Endothelial cell of umbilical vein (primary cell): ENCODE measurements around the gene OSTC. TPM values are rescaled to one million over a fixed set of nuclear protein-coding genes. Genes with fewer than 3 reads are reported as not detected.

Experiments used
- BruUV-seq: library from RNA; stranded (reverse); fragments of 400-500 nt; replicated peaks from 2 replicates; lab custom pipeline; 2021; lab: Mats Ljungman, UMichigan
- CTCF ChIA-PET: fragments of 300-600, 350-600 bp; sonication (Branson Sonifier 250); formaldehyde crosslinking; loops from one replicate; lab custom pipeline; 2021; ENCODE audit warnings: antibody characterized with exemption, inconsistent platforms; lab: Charles Lee
- POLR2A ChIA-PET: fragments of 300-600, 350-600 bp; sonication (Branson Sonifier 250); formaldehyde crosslinking; loops from one replicate; lab custom pipeline; 2021; ENCODE audit warnings: antibody characterized with exemption, inconsistent platforms; lab: Charles Lee
- DNase-seq: peaks from one replicate; pipeline ENCODE4 v3.0.0-alpha.2; 2011; ENCODE audit warnings: low read depth, low spot score
- FAIRE-seq: peaks from 2 replicates; lab custom pipeline; 2011; peaks lifted over from hg19 to GRCh38; lab: Jason Lieb, UNC
- H2AFZ ChIP-seq: 2 replicates; pipeline ENCODE4 v1.6.0; 2012; ENCODE audit warnings: low read depth, low read length, control low read depth, inconsistent platforms
- H3K27ac ChIP-seq: 2 replicates; pipeline ENCODE4 v1.5.1; 2011; ENCODE audit warnings: low read depth, mild to moderate bottlenecking, control low read depth, low read length, moderate library complexity; ENCODE audit not compliant: insufficient read depth
- H3K27me3 ChIP-seq, 2 experiments: 2 replicates each; pipeline versions ENCODE4 v1.6.0 to v1.6.1; 2011; ENCODE audit warnings: low read length in 2 of 2, mixed read lengths in 1 of 2; ENCODE audit not compliant: control insufficient read depth in 2 of 2, insufficient read depth in 2 of 2
- H3K36me3 ChIP-seq, 2 experiments: 2 replicates in 1 of 2; 3 replicates in 1 of 2; pipeline ENCODE4 v1.5.1; 2011; ENCODE audit warnings: low read length in 2 of 2, mild to moderate bottlenecking in 1 of 2, moderate library complexity in 1 of 2; ENCODE audit not compliant: control insufficient read depth in 2 of 2, insufficient read depth in 2 of 2; ENCODE audit errors: extremely low read depth in 1 of 2
- H3K4me1 ChIP-seq: 3 replicates; pipeline ENCODE4 v1.5.1; 2011; ENCODE audit warnings: mild to moderate bottlenecking, low read length; ENCODE audit not compliant: control insufficient read depth, insufficient read depth; ENCODE audit errors: extremely low read depth
- H3K4me2 ChIP-seq: 2 replicates; pipeline ENCODE4 v1.6.1; 2011; ENCODE audit warnings: low read length, control low read depth, mixed read lengths; ENCODE audit not compliant: insufficient read depth
- H3K4me3 ChIP-seq, 3 experiments: fragments of 200-600 bp in 1 of 3; sonication (generic), shearing (Covaris generic) in 1 of 3; replicated peaks in 1 of 3; 2 replicates each; pipeline ENCODE4 v1.5.1; 2011 to 2016; ENCODE audit warnings: control low read depth in 3 of 3, low read length in 3 of 3, mild to moderate bottlenecking in 2 of 3, inconsistent platforms in 1 of 3, low read depth in 1 of 3, moderate library complexity in 1 of 3; ENCODE audit not compliant: insufficient read depth in 1 of 3
- H3K79me2 ChIP-seq: 2 replicates; pipeline ENCODE4 v1.6.0; 2012; ENCODE audit warnings: low read length, inconsistent platforms; ENCODE audit not compliant: control insufficient read depth, insufficient read depth
- H3K9ac ChIP-seq: replicated peaks from 2 replicates; pipeline ENCODE3; 2011; ENCODE audit warnings: low read length, control low read depth; ENCODE audit not compliant: insufficient read depth; ENCODE audit errors: extremely low read depth
- H3K9me1 ChIP-seq: replicated peaks from 3 replicates; pipeline ENCODE4 v1.6.0; 2011; ENCODE audit warnings: mild to moderate bottlenecking, low read length; ENCODE audit not compliant: control insufficient read depth, insufficient read depth; ENCODE audit errors: extremely low read depth
- H3K9me3 ChIP-seq: replicated peaks from 2 replicates; pipeline ENCODE4 v1.5.1; 2012; ENCODE audit warnings: low read length, inconsistent platforms; ENCODE audit not compliant: control insufficient read depth, insufficient read depth
- H4K20me1 ChIP-seq: replicated peaks from 2 replicates; pipeline ENCODE3; 2011; ENCODE audit warnings: mild to moderate bottlenecking, low read length; ENCODE audit not compliant: control insufficient read depth, insufficient read depth; ENCODE audit errors: extremely low read depth
- CTCF ChIP-seq, 2 donors: IDR thresholded peaks; 1 replicate in 1 of 2; 2 replicates in 1 of 2; pipeline ENCODE4 v1.5.1; 2011; ENCODE audit warnings: low read length in 2 of 2, mild to moderate bottlenecking in 2 of 2, moderate library complexity in 2 of 2, control low read depth in 1 of 2, inconsistent platforms in 1 of 2, low read depth in 1 of 2; ENCODE audit not compliant: insufficient read depth in 1 of 2; ENCODE audit errors: extremely low read depth in 1 of 2
- EZH2 ChIP-seq: IDR thresholded peaks from 2 replicates; pipeline ENCODE4 v1.6.1; 2012; ENCODE audit warnings: borderline replicate concordance, low read depth, mild to moderate bottlenecking, moderate library complexity, low read length, inconsistent platforms; ENCODE audit not compliant: severe bottlenecking
- FOS ChIP-seq: IDR thresholded peaks from 2 replicates; pipeline ENCODE4 v1.6.1; 2011; ENCODE audit warnings: mild to moderate bottlenecking, low read length, moderate library complexity, borderline replicate concordance; ENCODE audit not compliant: insufficient read depth
- GATA2 ChIP-seq: IDR thresholded peaks from 2 replicates; pipeline ENCODE4 v1.7.0; 2011; ENCODE audit warnings: low read depth, mild to moderate bottlenecking, moderate library complexity, mixed read lengths, low read length; ENCODE audit not compliant: insufficient read length, insufficient read depth
- JUN ChIP-seq: IDR thresholded peaks from 2 replicates; pipeline ENCODE4 v1.6.1; 2011; ENCODE audit warnings: borderline replicate concordance, low read depth; ENCODE audit not compliant: insufficient read length, insufficient read depth
- MAX ChIP-seq: IDR thresholded peaks from 2 replicates; pipeline ENCODE4 v1.6.1; 2011; ENCODE audit not compliant: insufficient read depth, insufficient read length
- MYC ChIP-seq: IDR thresholded peaks from one replicate; pipeline ENCODE4 v1.6.1; 2011; ENCODE audit warnings: mild to moderate bottlenecking, low read depth, low read length
- POLR2A ChIP-seq: IDR thresholded peaks from 2 replicates; pipeline ENCODE4 v1.6.1; 2012; ENCODE audit warnings: low read depth, mild to moderate bottlenecking, control low read depth, low read length
- POLR2AphosphoS5 ChIP-seq: IDR thresholded peaks from 2 replicates; pipeline ENCODE4 v1.6.1; 2012; ENCODE audit warnings: low read depth, mild to moderate bottlenecking, control low read depth, low read length, moderate library complexity; ENCODE audit not compliant: insufficient read depth
- dilution Hi-C: fragments of 300-500 bp; cut with MboI; formaldehyde crosslinking; loops from one replicate; pipeline ENCODE4 v1.15.0; 2019; ENCODE audit warnings: low sequenced_read_pairs; ENCODE audit not compliant: extremely low pct_ligation_motif_present
- intact Hi-C: fragments of 100-400 bp; cut with micrococcal nuclease; formaldehyde crosslinking; loops from one replicate; pipeline ENCODE4 v1.10.0; 2022
- polyA plus RNA-seq, 4 experiments: library from polyadenylated mRNA; depleted of rRNA in 3 of 4; stranded (reverse) in 3 of 4; unstranded in 1 of 4; fragments of >200 nt; gene quantifications; 2 replicates each; pipeline versions ENCODE4 v1.2.1 to v1.2.3, GENCODE V29; 2011 to 2012; ENCODE audit warnings: missing spikeins in 1 of 4
- total RNA-seq: library from RNA; stranded (reverse); gene quantifications from 2 replicates; pipeline ENCODE4 v1.2.3, GENCODE V29; 2021

Gene OSTC
- total and polyA plus RNA-seq, 2 donors (not counting 3 experiments of a cell fraction or from before 2014, with no cell fraction given) = 196 to 310 TPM

GRCh38 chr4:108696160-108696559 lies 45.8 kb downstream of the OSTC start:
- intact Hi-C loops = no loop called here
- Histone ChIP-seq H3K4me2 (no peak overlapping the region), H3K36me3 (no peaks in the 10 kb centered on the region), H3K79me2 (no peaks in the 10 kb centered on the region), H3K9ac (no peak overlapping the region), H3K4me1 (no peaks in the 10 kb centered on the region), H2AFZ (no peak overlapping the region), H3K9me1 (no peaks in the 10 kb centered on the region), H3K27me3 (peaks cover 3% of the 10 kb centered on the region in 2 experiments), H3K9me3 (no peaks in the 10 kb centered on the region), H3K27ac (no peak overlapping the region), H3K4me3 (no peak overlapping the region), H4K20me1 (no peaks in the 10 kb centered on the region)
- no TSS peak for BruUV-seq
- ChIA-PET CTCF (interaction anchor here (1.7 kb wide), 1 partner anchor 710 kb away, joined by 5 read pairs; no protein-coding TSS in a partner anchor), POLR2A (no interaction called here)
- FAIRE-seq (no peak), DNase-seq (no peak)
- dilution Hi-C loops = no loop called here
- no peak for TF ChIP-seq FOS
- no peak for TF ChIP-seq EZH2
- TF ChIP-seq MYC = no peak
- TF ChIP-seq POLR2A = no peak
- TF ChIP-seq MAX = no peak
- no peak for TF ChIP-seq POLR2AphosphoS5
- no peak for TF ChIP-seq CTCF (IDR thresholded peaks at IDR 0.05; ENCODE audit: extremely low read depth in 1 of 2, insufficient read depth in 1 of 2, low read depth in 1 of 2, low read length in 2 of 2)
- no peak for TF ChIP-seq GATA2
- no peak for TF ChIP-seq JUN
